ENCODE measurements around the gene WDFY2. TPM values are rescaled to one million over a fixed set of nuclear protein-coding genes. Genes with fewer than 3 reads are reported as not detected.

Gene WDFY2
- total and polyA plus RNA-seq, 4 donors: 3.4 to 10.5 (median 5.8) TPM

DNA sequence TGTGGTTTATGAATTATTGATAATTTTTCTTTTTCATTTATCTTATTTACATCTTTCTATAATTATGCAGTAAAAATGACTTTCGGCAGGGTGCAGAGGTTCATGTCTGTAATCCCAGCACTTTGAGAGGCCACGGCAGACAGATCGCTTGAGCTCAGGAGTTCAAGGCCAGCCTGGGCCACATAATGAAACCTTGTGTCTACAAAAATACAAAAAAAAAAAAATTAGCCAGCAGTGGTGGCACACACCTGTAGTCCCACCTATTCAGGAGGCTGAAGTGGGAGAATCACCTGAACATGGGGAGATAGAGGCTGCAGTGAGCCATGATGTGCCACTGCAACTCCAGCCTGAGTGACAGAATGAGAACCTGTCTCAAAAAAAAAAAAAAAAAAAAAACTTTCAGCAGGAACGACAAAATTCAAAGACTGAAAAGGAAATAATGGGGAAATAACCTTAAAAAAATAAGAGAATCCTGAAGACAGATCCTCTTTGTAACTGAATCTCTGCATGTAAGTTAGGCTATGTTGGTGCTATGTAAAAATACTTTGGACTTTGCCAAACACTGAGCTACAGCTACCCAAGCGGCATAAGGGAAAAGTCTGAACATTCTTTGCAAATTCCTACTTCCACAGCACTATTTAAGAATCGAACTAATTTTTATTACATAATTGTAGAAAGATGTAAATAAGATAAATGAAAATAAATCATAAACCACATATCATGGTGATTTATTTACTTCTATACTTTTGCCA lies 36.7 kb upstream of the WDFY2 start:
- Histone ChIP-seq H3K27ac (ENCODE audit: low read depth in 1 of 2, low read length in 2 of 2) (no peak overlapping the region), H3K27me3 (ENCODE audit: control insufficient read depth in 4 of 4, insufficient read depth in 4 of 4, low read length in 3 of 4) (no peaks in the 10 kb centered on the region), H3K4me1 (ENCODE audit: control insufficient read depth in 4 of 4, insufficient read depth in 4 of 4, low read length in 3 of 4) (peaks cover 0 to 2% (median 0%) of the 10 kb centered on the region in 4 donors), H3K9me3 (ENCODE audit: control insufficient read depth in 4 of 4, low read length in 3 of 4) (no peaks in the 10 kb centered on the region), H3K4me3 (ENCODE audit: low read depth in 1 of 3, low read length in 3 of 3) (no peak overlapping the region), H3K36me3 (ENCODE audit: control insufficient read depth in 4 of 4, insufficient read depth in 3 of 4, low read depth in 1 of 4, low read length in 3 of 4) (no peaks in the 10 kb centered on the region), H3K9ac (ENCODE audit: low read depth in 1 of 2, low read length in 2 of 2) (no peak overlapping the region)
- no peak for TF ChIP-seq FOXA1 (IDR thresholded peaks at IDR 0.05)
- TF ChIP-seq, protein P1, sequence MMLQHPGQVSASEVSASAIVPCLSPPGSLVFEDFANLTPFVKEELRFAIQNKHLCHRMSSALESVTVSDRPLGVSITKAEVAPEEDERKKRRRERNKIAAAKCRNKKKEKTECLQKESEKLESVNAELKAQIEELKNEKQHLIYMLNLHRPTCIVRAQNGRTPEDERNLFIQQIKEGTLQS (IDR thresholded peaks at IDR 0.05): no peak
- TF ChIP-seq, protein P2, sequence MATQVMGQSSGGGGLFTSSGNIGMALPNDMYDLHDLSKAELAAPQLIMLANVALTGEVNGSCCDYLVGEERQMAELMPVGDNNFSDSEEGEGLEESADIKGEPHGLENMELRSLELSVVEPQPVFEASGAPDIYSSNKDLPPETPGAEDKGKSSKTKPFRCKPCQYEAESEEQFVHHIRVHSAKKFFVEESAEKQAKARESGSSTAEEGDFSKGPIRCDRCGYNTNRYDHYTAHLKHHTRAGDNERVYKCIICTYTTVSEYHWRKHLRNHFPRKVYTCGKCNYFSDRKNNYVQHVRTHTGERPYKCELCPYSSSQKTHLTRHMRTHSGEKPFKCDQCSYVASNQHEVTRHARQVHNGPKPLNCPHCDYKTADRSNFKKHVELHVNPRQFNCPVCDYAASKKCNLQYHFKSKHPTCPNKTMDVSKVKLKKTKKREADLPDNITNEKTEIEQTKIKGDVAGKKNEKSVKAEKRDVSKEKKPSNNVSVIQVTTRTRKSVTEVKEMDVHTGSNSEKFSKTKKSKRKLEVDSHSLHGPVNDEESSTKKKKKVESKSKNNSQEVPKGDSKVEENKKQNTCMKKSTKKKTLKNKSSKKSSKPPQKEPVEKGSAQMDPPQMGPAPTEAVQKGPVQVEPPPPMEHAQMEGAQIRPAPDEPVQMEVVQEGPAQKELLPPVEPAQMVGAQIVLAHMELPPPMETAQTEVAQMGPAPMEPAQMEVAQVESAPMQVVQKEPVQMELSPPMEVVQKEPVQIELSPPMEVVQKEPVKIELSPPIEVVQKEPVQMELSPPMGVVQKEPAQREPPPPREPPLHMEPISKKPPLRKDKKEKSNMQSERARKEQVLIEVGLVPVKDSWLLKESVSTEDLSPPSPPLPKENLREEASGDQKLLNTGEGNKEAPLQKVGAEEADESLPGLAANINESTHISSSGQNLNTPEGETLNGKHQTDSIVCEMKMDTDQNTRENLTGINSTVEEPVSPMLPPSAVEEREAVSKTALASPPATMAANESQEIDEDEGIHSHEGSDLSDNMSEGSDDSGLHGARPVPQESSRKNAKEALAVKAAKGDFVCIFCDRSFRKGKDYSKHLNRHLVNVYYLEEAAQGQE (IDR thresholded peaks at IDR 0.05): no peak
- no peak for TF ChIP-seq GABPA (IDR thresholded peaks at IDR 0.05 in 1 of 2, conservative IDR thresholded peaks at IDR 0.05 in 1 of 2)
- no peak for TF ChIP-seq FOXA2 (IDR thresholded peaks at IDR 0.05)
- no peak for TF ChIP-seq HNF4G (IDR thresholded peaks at IDR 0.05)
- TF ChIP-seq RAD21 (IDR thresholded peaks at IDR 0.05): no peak
- no peak for TF ChIP-seq EGR1 (IDR thresholded peaks at IDR 0.05; ENCODE audit: low read depth in 2 of 2)
- no peak for TF ChIP-seq HNF4A (conservative IDR thresholded peaks at IDR 0.05)
- no peak for TF ChIP-seq RXRA (IDR thresholded peaks at IDR 0.05)
- no peak for TF ChIP-seq NR2F2 (IDR thresholded peaks at IDR 0.05)
- WGBS: 79% methylated on average over 6 of the region's 6 CpGs
- DNase-seq (ENCODE audit: low spot score): no peak

DNA sequence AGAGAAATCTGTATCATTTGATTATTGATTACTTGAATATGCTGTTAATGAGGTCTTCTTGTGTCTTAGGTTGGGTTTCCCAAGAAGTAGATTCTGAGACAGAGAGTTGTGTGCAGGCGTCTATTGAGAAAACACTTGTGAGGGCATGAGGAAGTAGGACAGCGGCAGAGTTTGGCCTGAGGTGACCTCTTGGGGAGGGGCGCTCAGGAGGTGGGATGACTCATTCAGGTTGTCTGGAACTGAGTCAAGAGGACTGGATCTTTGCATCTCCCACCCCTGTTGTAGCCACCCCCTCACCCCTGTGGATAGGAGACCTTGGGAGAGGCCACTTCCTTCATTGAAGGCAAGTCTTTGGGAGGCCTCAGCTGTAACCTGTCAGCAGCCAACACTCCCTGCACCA lies 35.2 kb upstream of the WDFY2 start:
- TF ChIP-seq, protein P3, sequence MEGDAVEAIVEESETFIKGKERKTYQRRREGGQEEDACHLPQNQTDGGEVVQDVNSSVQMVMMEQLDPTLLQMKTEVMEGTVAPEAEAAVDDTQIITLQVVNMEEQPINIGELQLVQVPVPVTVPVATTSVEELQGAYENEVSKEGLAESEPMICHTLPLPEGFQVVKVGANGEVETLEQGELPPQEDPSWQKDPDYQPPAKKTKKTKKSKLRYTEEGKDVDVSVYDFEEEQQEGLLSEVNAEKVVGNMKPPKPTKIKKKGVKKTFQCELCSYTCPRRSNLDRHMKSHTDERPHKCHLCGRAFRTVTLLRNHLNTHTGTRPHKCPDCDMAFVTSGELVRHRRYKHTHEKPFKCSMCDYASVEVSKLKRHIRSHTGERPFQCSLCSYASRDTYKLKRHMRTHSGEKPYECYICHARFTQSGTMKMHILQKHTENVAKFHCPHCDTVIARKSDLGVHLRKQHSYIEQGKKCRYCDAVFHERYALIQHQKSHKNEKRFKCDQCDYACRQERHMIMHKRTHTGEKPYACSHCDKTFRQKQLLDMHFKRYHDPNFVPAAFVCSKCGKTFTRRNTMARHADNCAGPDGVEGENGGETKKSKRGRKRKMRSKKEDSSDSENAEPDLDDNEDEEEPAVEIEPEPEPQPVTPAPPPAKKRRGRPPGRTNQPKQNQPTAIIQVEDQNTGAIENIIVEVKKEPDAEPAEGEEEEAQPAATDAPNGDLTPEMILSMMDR (IDR thresholded peaks at IDR 0.05; ENCODE audit: low read depth, low read length, missing input control): no peak
- no peak for TF ChIP-seq FOXA1 (IDR thresholded peaks at IDR 0.05)
- TF ChIP-seq, protein P4, sequence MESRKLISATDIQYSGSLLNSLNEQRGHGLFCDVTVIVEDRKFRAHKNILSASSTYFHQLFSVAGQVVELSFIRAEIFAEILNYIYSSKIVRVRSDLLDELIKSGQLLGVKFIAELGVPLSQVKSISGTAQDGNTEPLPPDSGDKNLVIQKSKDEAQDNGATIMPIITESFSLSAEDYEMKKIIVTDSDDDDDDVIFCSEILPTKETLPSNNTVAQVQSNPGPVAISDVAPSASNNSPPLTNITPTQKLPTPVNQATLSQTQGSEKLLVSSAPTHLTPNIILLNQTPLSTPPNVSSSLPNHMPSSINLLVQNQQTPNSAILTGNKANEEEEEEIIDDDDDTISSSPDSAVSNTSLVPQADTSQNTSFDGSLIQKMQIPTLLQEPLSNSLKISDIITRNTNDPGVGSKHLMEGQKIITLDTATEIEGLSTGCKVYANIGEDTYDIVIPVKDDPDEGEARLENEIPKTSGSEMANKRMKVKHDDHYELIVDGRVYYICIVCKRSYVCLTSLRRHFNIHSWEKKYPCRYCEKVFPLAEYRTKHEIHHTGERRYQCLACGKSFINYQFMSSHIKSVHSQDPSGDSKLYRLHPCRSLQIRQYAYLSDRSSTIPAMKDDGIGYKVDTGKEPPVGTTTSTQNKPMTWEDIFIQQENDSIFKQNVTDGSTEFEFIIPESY (IDR thresholded peaks at IDR 0.05): no peak
- no peak for TF ChIP-seq NR2F2 (IDR thresholded peaks at IDR 0.05)
- no peak for TF ChIP-seq TAF1 (conservative IDR thresholded peaks at IDR 0.05)
- TF ChIP-seq EGR1 (IDR thresholded peaks at IDR 0.05; ENCODE audit: low read depth in 2 of 2): no peak
- no peaks in the 10 kb centered on the region for H3K36me3 ChIP-seq (ENCODE audit: control insufficient read depth in 4 of 4, insufficient read depth in 3 of 4, low read depth in 1 of 4, low read length in 3 of 4)
- no peak overlapping the region for H3K9ac ChIP-seq (ENCODE audit: low read depth in 1 of 2, low read length in 2 of 2)
- no peak for DNase-seq (ENCODE audit: low spot score)
- no peak overlapping the region for H3K4me3 ChIP-seq (ENCODE audit: low read depth in 1 of 3, low read length in 3 of 3)
- 82% methylated on average over 3 of the region's 3 CpGs for WGBS
- H3K4me1 ChIP-seq (ENCODE audit: control insufficient read depth in 4 of 4, insufficient read depth in 4 of 4, low read length in 3 of 4): no peaks in the 10 kb centered on the region
- H3K9me3 ChIP-seq (ENCODE audit: control insufficient read depth in 4 of 4, low read length in 3 of 4): no peaks in the 10 kb centered on the region
- no peak overlapping the region for H3K27ac ChIP-seq (ENCODE audit: low read depth in 1 of 2, low read length in 2 of 2)
- H3K27me3 ChIP-seq (ENCODE audit: control insufficient read depth in 4 of 4, insufficient read depth in 4 of 4, low read length in 3 of 4): no peaks in the 10 kb centered on the region
